Loucy (cell line): Measurements from ENCODE around the gene ACTN1.

Experiments
- EZH2phosphoT487 ChIP-seq: fragments of 200-600 bp; IDR thresholded peaks from 2 replicates; pipeline ENCODE4 v1.6.1; 2018; ENCODE audit warnings: antibody characterized with exemption, mild to moderate bottlenecking, moderate library complexity, borderline replicate concordance
- TF ChIP-seq, protein P1 (sequence below): fragments of 200-600 bp; sonication (generic); conservative IDR thresholded peaks from 2 replicates; pipeline ENCODE4 v1.5.1; 2014; ENCODE audit warnings: mild to moderate bottlenecking, antibody characterized with exemption, low read length

DNA sequence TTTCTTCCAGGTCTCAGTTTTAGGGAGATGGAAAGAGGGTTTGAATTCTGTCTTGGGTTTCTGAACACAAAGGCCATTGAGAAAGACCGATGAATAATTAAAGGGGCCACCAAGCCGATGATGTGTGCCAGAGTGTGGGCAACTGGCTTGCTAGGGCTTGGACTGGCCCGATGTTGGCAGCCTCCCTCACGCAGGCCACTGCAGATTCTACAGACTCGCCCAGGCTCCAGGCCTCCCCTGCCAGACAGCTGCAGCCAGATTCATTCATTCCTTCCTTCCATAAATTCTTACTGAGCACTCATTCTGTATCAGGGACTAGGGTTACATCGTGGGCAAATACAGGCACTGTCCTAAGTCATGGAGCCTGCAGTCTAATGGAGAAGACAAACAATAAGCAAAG, 34.9 kb downstream of the ACTN1 start:
- TF ChIP-seq, protein P1, sequence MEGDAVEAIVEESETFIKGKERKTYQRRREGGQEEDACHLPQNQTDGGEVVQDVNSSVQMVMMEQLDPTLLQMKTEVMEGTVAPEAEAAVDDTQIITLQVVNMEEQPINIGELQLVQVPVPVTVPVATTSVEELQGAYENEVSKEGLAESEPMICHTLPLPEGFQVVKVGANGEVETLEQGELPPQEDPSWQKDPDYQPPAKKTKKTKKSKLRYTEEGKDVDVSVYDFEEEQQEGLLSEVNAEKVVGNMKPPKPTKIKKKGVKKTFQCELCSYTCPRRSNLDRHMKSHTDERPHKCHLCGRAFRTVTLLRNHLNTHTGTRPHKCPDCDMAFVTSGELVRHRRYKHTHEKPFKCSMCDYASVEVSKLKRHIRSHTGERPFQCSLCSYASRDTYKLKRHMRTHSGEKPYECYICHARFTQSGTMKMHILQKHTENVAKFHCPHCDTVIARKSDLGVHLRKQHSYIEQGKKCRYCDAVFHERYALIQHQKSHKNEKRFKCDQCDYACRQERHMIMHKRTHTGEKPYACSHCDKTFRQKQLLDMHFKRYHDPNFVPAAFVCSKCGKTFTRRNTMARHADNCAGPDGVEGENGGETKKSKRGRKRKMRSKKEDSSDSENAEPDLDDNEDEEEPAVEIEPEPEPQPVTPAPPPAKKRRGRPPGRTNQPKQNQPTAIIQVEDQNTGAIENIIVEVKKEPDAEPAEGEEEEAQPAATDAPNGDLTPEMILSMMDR: no peak
- TF ChIP-seq EZH2phosphoT487: no peak
